Measurements from ENCODE around the gene SLC8A2. TPM values are rescaled to one million over a fixed set of nuclear protein-coding genes. Genes with fewer than 3 reads are reported as not detected.

The SLC8A2 gene
- total RNA-seq, 1 donor, result not detected

DNA sequence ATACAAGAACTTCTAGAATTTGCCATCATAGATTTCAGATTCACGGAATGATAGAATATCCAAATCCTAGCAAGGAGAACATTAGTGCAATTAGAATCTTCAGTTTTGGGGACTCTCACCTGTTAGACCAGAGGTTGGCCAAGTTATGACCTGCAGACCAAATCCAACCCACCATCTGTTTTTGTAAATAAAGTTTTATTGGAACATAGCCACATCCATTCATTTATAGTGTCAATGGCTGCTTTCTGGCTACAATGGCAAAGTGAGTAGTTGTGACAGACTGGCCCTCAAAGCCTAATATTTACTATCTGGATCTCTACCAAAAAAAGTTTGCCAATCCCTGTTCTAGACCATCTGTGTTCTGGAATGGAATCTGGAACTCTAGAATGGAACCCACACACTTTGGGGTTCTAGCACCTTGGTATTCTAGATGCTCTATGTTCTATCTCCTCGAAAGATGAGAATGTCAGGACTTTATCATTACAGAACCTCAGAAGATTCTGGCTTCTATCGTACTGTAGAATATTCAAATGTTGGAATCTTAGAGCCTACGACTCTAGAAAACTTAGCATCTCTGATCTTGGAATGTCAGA is 9.9 kb upstream of the SLC8A2 start:
- TF ChIP-seq, protein P1, sequence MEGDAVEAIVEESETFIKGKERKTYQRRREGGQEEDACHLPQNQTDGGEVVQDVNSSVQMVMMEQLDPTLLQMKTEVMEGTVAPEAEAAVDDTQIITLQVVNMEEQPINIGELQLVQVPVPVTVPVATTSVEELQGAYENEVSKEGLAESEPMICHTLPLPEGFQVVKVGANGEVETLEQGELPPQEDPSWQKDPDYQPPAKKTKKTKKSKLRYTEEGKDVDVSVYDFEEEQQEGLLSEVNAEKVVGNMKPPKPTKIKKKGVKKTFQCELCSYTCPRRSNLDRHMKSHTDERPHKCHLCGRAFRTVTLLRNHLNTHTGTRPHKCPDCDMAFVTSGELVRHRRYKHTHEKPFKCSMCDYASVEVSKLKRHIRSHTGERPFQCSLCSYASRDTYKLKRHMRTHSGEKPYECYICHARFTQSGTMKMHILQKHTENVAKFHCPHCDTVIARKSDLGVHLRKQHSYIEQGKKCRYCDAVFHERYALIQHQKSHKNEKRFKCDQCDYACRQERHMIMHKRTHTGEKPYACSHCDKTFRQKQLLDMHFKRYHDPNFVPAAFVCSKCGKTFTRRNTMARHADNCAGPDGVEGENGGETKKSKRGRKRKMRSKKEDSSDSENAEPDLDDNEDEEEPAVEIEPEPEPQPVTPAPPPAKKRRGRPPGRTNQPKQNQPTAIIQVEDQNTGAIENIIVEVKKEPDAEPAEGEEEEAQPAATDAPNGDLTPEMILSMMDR (IDR thresholded peaks at IDR 0.05; ENCODE audit: insufficient read depth, low read length), result no peak
- H3K4me3 ChIP-seq (ENCODE audit: low read depth, low read length), result no peak overlapping the region
- DNase-seq (ENCODE audit: low read depth), result no peak

DNA sequence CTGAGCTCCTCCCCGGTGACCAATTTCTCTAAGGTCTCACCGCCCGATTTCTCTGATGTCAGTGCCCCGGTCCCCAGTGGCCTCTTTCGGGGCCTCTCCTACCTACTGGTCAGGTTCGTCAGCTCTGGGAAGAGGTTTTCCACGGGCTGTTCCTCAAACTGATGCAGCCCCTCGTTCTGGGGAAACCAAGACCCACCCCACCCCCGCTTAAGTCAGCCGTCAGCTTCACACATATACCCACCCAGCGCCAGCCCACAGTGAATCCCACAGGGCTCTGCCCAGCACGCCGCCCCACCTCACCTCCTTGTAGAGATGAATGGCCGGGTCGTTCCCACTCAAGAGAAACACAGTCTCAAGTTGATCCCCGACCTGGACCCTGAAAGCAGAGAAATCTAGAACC is 9.0 kb upstream of the SLC8A2 start:
- no peak overlapping the region for H3K4me3 ChIP-seq (ENCODE audit: low read depth, low read length)
- TF ChIP-seq, protein P1 (IDR thresholded peaks at IDR 0.05; ENCODE audit: insufficient read depth, low read length), result no peak
- DNase-seq (ENCODE audit: low read depth), result no peak

DNA sequence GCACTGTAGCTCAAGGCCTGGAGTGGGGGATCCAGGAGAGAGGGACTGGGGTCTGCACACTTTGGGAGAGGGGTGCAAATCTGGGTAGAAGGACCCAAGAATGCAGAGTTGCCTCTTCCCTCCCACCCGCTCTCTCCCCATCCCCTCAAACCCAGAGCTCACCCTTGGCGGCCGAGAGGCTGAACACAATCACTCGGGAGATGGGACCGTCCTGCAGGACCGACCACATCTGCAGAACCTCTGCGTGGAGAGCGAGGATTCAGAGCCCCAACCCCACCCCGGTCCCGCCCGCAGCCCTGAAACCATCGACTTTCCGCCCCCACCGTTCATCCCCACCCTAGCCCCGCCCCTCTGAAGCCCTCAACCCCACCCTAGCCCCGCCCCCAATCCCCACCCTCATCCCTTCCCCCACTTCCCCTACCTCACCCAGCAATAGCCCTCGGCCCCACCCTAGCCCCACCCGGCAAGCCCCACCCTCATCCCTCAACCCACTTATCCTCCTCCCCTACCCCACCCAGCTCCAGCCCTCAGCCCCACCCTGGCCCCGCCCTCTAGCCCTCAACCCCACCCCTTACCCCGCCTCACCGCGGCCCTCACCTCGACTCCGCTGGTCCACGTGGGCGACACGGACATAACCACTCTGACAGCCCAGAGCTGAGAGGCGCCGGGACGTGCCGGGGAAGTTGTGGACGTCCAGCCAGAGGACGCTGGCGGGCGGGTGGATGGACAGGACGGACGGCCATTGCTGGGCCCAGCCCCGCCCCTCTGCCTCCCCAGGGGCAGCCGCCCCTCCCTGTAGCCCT is 8.2 kb upstream of the SLC8A2 start:
- DNase-seq (ENCODE audit: low read depth), result no peak
- no peak overlapping the region for H3K4me3 ChIP-seq (ENCODE audit: low read depth, low read length)
- TF ChIP-seq, protein P1 (IDR thresholded peaks at IDR 0.05; ENCODE audit: insufficient read depth, low read length), result no peak

DNA sequence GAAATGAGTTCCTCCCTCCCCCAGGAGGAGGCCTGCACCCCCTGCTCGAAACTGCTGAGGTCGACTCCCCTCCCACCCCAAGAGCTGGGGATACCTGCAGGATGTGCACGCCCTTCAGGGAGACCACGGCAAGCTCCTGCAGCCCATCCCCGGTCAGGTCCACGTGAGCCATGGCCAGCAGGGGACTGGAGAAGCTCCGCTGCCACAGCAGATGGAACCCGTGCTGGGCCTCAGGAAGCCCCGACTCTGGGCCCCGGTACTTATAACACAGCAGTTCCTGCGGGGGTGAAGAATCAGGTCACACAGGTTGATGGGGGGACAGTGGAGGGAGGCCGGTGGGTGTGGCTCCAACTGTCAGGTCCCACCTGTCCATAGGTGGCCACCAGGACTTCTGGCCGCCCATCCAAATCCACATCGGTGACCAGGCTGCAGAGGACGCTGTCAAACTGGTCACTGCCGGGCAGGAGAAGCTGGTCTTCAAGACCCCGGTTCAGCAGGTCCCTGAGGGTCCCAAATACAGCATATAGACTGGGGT is 4.8 kb upstream of the SLC8A2 start:
- H3K4me3 ChIP-seq (ENCODE audit: low read depth, low read length), result no peak overlapping the region
- TF ChIP-seq, protein P1 (IDR thresholded peaks at IDR 0.05; ENCODE audit: insufficient read depth, low read length), result no peak
- DNase-seq (ENCODE audit: low read depth), result no peak

DNA sequence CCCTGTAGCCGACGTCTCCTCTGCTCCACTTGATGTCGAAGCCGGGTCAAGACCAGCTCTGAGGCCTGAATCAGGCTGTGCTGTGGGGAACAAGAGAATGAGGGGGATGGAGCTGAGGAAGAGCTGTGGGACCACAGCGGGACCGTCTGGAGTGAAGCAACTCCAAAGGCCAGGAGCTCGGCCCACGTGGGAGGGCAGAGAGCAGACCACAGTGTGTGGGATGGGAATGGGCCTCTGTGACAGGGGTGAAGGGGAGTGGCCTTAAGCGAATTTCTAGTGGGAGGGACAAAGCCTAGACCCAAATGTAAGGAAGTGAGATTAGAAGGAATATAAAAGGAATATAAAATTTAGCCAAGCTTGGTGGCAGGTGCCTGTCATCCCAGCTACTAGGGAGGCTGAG is 3.8 kb upstream of the SLC8A2 start:
- TF ChIP-seq, protein P1 (IDR thresholded peaks at IDR 0.05; ENCODE audit: insufficient read depth, low read length), result no peak
- no peak for DNase-seq (ENCODE audit: low read depth)
- no peak overlapping the region for H3K4me3 ChIP-seq (ENCODE audit: low read depth, low read length)

DNA sequence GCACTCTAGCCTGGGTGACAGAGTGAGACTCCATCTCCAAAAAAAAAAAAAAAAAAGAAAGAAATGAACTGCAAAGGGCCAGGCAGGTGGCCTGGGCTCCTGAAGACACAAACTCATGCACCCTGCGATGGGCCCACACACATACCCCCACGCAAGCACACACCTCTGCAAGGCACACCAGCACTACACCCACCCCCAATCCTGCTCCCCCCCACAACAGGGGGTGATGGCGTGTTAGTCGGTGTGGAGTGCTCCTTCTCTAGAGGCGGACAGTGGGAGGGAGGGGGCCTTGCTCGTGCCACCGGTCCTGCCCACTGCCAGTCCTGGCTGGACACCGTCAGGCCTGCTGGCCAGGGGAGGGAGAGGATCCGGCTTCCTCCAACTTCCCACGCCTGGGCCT is 1.6 kb upstream of the SLC8A2 start:
- H3K4me3 ChIP-seq (ENCODE audit: low read depth, low read length), result no peak overlapping the region
- DNase-seq (ENCODE audit: low read depth), result no peak
- TF ChIP-seq, protein P1 (IDR thresholded peaks at IDR 0.05; ENCODE audit: insufficient read depth, low read length), result no peak
